ENCODE data around the gene BEND4.

Gene BEND4

DNA sequence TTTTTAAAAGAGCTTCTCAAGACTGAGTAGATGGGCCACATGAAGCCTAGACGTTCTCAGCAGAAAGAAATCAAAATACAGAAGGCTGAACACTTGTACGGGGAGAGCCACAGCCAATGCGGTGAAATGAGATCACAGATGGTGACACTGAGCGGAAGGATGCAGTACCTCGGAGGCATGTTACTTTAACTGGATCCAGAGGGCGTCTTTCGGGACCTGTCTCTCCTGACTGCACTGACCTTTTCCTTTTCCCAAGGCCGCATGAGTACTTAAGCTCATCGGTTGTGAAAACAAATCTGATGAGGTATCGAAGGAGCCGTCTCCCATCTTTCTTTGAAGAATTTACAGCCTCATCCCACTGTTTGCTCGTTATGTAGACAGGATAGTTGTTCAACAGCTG, 32.6 kb downstream of the BEND4 start:
- Histone ChIP-seq H3K27me3 (no peaks in the 10 kb centered on the region), H3K4me2 (no peak overlapping the region), H3K4me1 (no peaks in the 10 kb centered on the region), H3K4me3 (no peak overlapping the region), H3K27ac (no peak overlapping the region), H4K20me1 (peaks cover 28% of the 10 kb centered on the region; the same call in 1 of the 2 replicates), H3K9ac (no peak overlapping the region), H3K9me3 (no peaks in the 10 kb centered on the region), H3K36me3 (peaks cover 99% of the 10 kb centered on the region)
- TF ChIP-seq Cebpa-rat (IDR thresholded peaks at IDR 0.05) = no peak

DNA sequence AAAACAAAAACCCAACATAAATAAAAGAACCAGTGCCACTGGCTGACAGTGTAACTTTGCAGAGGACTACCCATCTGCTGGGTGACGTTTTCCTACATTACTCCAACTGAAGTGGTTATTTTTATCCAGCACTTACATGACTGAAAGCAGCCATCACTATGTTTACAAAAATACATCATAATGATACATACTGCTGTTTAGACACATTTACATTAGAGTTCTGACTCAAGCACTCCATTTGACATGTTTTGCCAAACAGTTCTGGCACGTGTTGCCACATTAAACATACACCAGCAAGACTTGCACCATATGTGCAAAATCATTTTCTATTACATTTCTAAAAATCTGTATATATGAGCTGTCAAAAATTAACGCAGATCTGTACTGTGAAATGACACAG, 39.6 kb downstream of the BEND4 start:
- H3K9ac ChIP-seq = no peak overlapping the region
- no peak overlapping the region for H3K4me2 ChIP-seq
- no peak overlapping the region for H3K27ac ChIP-seq
- TF ChIP-seq Cebpa-rat (IDR thresholded peaks at IDR 0.05) = no peak
- peaks cover 85% of the 10 kb centered on the region for H3K36me3 ChIP-seq
- no peaks in the 10 kb centered on the region for H4K20me1 ChIP-seq
- H3K27me3 ChIP-seq = no peaks in the 10 kb centered on the region
- no peaks in the 10 kb centered on the region for H3K4me1 ChIP-seq
- H3K9me3 ChIP-seq = no peaks in the 10 kb centered on the region
- H3K4me3 ChIP-seq = no peak overlapping the region

DNA sequence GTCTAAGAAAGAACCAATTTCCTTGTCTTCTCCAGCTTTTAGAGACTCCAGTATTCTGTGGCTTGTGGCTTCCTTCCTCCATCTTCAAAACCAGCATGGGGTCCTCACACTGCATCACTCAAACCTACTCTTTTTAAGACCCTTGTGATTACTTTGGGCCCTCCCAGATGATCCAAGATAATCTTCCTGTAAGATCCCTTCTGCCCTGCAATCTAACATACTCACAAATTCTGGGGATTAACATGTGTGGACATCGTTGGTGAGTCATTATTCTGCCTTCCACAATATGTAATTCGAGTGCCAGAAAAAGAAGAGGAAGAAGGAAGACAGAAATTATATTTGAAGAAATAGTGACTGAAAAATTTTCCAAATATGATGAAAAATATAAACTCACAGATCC, 47.9 kb downstream of the BEND4 start:
- H3K9ac ChIP-seq = no peak overlapping the region
- H3K27me3 ChIP-seq = no peaks in the 10 kb centered on the region
- H3K9me3 ChIP-seq = no peaks in the 10 kb centered on the region
- peaks cover 6% of the 10 kb centered on the region for H3K4me1 ChIP-seq
- no peak overlapping the region for H3K4me3 ChIP-seq
- peaks cover 13% of the 10 kb centered on the region for H3K36me3 ChIP-seq
- H3K4me2 ChIP-seq = no peak overlapping the region
- no peak overlapping the region for H3K27ac ChIP-seq
- H4K20me1 ChIP-seq = no peaks in the 10 kb centered on the region
- no peak for TF ChIP-seq Cebpa-rat (IDR thresholded peaks at IDR 0.05)

DNA sequence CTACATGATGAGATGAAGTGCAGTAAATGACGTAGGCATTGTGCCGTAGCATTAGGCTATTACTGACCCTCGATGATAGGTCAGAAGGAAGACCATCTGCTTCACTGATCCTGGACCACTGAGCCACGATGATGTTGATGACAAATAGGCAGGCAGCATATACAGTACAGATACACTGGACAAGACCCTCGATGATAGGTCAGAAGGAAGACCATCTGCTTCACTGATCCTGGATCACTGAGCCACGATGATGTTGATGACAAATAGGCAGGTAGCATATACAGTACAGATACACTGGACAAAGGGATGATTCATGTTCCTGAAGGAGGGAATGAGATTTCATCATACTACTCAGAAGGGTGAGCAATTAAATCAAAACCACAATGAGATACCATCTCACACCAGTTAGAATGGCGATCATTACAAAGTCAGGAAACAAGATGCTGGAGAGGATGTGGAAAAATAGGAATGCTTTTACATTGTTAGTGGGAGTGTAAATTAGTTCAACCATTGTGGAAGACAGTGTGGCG, 50.9 kb downstream of the BEND4 start:
- peaks cover 5% of the 10 kb centered on the region; the same call in 1 of the 2 replicates for H3K36me3 ChIP-seq

DNA sequence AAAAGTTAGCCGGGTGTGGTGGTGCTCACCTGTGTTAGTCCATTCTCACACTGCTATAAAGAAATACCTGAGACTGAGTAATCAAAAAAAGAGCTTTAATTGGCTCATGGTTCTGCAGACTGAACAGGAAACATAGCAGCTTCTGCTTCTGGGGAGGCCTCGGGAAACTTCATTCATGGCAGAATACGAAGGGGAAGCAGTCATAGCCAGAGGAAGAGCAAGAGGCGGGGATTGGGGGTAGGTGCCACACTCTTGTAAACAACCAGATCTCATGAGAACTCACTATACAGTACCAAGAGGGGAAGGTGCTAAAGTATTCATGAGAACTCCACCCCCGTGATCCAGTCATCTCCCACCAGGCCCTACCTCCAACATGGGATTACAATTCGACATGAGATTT, 64.1 kb downstream of the BEND4 start:
- Histone ChIP-seq H4K20me1 (no peaks in the 10 kb centered on the region), H3K36me3 (peaks cover 9% of the 10 kb centered on the region; the same call in 1 of the 2 replicates), H3K27ac (no peak overlapping the region), H3K9ac (no peak overlapping the region), H3K4me3 (no peak overlapping the region), H3K4me2 (no peak overlapping the region), H3K27me3 (no peaks in the 10 kb centered on the region), H3K9me3 (no peaks in the 10 kb centered on the region), H3K4me1 (no peaks in the 10 kb centered on the region)
- TF ChIP-seq Cebpa-rat (IDR thresholded peaks at IDR 0.05) = no peak

More for the DNA sequence above, 50.9 kb downstream of the BEND4 start:
- Histone ChIP-seq H3K4me2 (no peak overlapping the region), H3K27me3 (no peaks in the 10 kb centered on the region), H3K9me3 (no peaks in the 10 kb centered on the region), H4K20me1 (no peaks in the 10 kb centered on the region), H3K4me3 (no peak overlapping the region), H3K4me1 (peaks cover 6% of the 10 kb centered on the region), H3K27ac (no peak overlapping the region), H3K9ac (no peak overlapping the region)
- no peak for TF ChIP-seq Cebpa-rat (IDR thresholded peaks at IDR 0.05)

DNA sequence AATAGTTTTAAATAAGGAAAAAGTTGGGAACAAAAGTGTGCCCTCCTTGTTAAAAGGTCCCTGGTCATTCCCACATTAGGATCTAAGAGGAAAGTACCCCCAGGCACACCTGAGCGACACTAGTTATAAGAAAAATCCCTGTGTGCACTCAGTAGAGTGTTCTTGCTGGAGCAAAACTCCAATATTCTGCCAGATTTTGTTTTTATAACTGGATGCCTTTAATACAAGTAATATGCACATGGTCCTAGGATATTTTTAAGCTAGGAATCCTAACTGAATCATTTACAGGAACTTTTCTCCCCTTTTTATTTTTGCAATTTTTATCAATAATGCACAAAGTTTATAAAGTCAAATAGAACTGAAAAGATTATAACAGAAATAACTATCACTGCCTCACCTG, 68.6 kb downstream of the BEND4 start:
- H3K36me3 ChIP-seq = peaks cover 24% of the 10 kb centered on the region
- no peaks in the 10 kb centered on the region for H3K4me1 ChIP-seq
- H3K27ac ChIP-seq = no peak overlapping the region
- no peaks in the 10 kb centered on the region for H3K9me3 ChIP-seq
- TF ChIP-seq Cebpa-rat (IDR thresholded peaks at IDR 0.05) = no peak
- H3K4me3 ChIP-seq = no peak overlapping the region
- no peak overlapping the region for H3K9ac ChIP-seq
- no peaks in the 10 kb centered on the region for H3K27me3 ChIP-seq
- H3K4me2 ChIP-seq = no peak overlapping the region
- H4K20me1 ChIP-seq = no peaks in the 10 kb centered on the region

DNA sequence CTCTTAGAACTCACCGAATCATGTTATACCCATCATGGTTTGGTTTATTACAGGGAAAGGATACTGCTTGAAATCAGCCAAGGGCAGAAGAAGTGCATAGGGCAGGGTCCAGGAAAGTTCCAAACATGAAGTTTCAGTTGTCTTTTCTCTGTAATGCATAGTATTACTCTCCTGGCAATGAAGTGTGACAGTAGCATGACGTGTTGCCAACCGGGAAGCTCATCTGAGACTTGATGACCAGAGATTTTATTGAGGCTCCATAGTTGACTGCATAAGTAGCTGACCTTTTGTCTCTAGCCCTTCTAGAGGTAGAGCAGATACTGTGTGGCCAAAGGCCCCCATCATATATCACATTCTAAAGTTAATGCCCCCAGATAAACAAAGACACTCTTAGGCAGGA, 72.1 kb downstream of the BEND4 start:
- Histone ChIP-seq H3K4me3 (no peak overlapping the region), H3K4me2 (no peak overlapping the region), H4K20me1 (no peaks in the 10 kb centered on the region), H3K36me3 (peaks cover 22% of the 10 kb centered on the region), H3K27ac (no peak overlapping the region), H3K9me3 (no peaks in the 10 kb centered on the region), H3K9ac (no peak overlapping the region), H3K4me1 (no peaks in the 10 kb centered on the region), H3K27me3 (no peaks in the 10 kb centered on the region)
- no peak for TF ChIP-seq Cebpa-rat (IDR thresholded peaks at IDR 0.05)

DNA sequence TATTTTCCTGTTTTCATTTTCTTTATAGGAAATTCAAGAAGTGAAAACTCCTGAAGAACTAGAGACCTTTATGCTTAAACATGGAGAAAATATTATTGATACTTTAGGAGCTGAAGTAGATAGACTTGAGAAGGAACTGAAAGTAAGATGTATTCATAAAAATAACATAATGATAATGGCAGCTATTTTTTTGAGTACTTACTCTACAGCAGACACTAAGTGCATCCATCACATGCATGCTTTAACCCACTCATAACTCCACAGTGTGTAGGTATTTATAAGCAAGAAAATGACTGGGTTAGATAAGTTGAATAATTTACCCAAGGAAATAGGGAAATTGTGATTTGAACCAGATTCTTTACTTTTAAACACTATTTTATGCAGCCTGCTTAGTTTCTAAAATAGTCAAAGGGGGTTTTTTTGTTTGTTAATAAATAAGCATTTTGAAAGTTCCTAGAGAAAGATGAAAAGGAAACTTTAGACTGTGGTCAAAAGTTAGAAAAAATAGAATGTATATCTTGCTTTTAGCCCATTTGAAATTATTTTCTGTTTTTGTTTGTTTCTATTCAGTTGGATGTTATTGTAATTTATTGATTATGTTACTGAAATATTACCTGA, 74.2 kb downstream of the BEND4 start:
- H3K27me3 ChIP-seq = no peaks in the 10 kb centered on the region
- H3K4me2 ChIP-seq = no peak overlapping the region
- no peak overlapping the region for H3K9ac ChIP-seq

DNA sequence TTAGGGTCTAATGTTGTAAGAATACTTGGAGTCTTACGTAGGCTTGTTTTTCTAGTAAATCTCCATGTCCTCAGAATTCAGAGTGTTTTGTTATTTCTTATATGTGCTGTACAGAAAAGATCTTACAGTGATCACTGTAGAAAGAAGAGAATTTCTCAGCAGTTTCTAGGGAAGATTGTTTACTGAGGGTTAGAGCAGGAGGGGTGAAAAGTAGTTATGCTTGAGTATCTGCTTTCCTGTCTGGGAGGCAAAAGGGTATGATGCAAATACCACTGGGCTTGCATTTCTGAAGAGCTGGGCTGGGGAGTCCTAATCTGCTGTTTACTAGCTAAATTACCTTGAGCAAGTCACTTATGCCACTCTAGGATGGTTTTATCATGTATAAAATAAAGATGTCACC, 78.2 kb downstream of the BEND4 start:
- no peaks in the 10 kb centered on the region for H3K27me3 ChIP-seq
- H3K4me3 ChIP-seq = no peak overlapping the region
- no peak for TF ChIP-seq Cebpa-rat (IDR thresholded peaks at IDR 0.05)
- H3K9me3 ChIP-seq = no peaks in the 10 kb centered on the region
- peaks cover 16% of the 10 kb centered on the region for H3K36me3 ChIP-seq
- no peaks in the 10 kb centered on the region for H4K20me1 ChIP-seq
- no peak overlapping the region for H3K27ac ChIP-seq
- H3K9ac ChIP-seq = no peak overlapping the region
- no peak overlapping the region for H3K4me2 ChIP-seq
- H3K4me1 ChIP-seq = no peaks in the 10 kb centered on the region

More for the DNA sequence above, 74.2 kb downstream of the BEND4 start:
- Histone ChIP-seq H3K4me1 (no peaks in the 10 kb centered on the region), H3K36me3 (peaks cover 23% of the 10 kb centered on the region), H3K27ac (no peak overlapping the region), H4K20me1 (no peaks in the 10 kb centered on the region), H3K4me3 (no peak overlapping the region), H3K9me3 (no peaks in the 10 kb centered on the region)
- TF ChIP-seq Cebpa-rat (IDR thresholded peaks at IDR 0.05) = no peak

DNA sequence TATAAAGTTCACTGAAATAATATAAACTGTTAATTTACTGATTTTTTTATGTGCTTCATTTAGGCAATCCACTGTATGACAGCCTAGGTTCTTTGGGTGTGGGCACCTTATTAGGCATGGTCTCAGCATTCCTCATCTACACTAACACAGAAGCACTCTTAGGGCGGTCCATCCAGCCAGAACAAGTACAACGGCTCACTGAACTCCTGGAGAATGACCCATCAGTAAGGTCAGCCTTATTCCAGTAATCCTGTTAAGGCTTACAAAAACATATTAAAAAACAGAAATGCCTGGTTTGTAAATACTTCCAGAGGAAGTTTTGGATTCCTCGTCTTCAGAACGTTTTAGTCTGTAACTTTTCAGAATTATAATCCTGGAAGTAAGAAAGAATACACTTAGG, 82.0 kb downstream of the BEND4 start:
- Histone ChIP-seq H3K4me1 (no peaks in the 10 kb centered on the region), H3K4me3 (no peak overlapping the region), H3K27me3 (no peaks in the 10 kb centered on the region), H3K4me2 (no peak overlapping the region), H3K9me3 (no peaks in the 10 kb centered on the region), H3K9ac (no peak overlapping the region), H4K20me1 (no peaks in the 10 kb centered on the region), H3K36me3 (peaks cover 23% of the 10 kb centered on the region), H3K27ac (no peak overlapping the region)
- no peak for TF ChIP-seq Cebpa-rat (IDR thresholded peaks at IDR 0.05)

DNA sequence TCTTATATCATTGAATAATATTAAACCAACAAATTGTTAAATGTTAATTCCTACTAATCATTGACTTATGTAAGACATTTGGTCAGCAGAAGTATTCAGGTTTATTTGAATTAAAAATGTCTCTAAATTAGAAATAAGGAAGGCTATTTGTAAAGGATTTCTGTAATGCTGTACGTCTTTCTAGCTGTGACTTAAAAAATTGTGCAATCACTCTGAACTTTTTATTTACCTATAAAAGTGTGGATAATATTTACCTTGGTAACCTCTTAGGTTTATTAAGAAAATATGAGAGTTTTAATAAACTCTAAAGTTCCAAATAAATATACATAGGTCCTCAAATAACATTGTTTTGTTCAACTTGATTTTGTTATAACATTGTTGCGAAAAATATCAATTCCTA, 85.2 kb downstream of the BEND4 start:
- H3K4me1 ChIP-seq = no peaks in the 10 kb centered on the region
- TF ChIP-seq Cebpa-rat (IDR thresholded peaks at IDR 0.05) = no peak
- no peak overlapping the region for H3K9ac ChIP-seq
- H3K36me3 ChIP-seq = peaks cover 29% of the 10 kb centered on the region
- no peak overlapping the region for H3K4me3 ChIP-seq
- no peak overlapping the region for H3K4me2 ChIP-seq
- H3K27me3 ChIP-seq = no peaks in the 10 kb centered on the region
- no peaks in the 10 kb centered on the region for H4K20me1 ChIP-seq
- no peak overlapping the region for H3K27ac ChIP-seq
- H3K9me3 ChIP-seq = no peaks in the 10 kb centered on the region

All from BLaER1 (cell line).